ENCODE measurements around the gene LASP1.

LASP1 gene

GRCh38 chr17:38967290-38967738, 97.5 kb downstream of the LASP1 start, which contains the start of gene FBXO47:
FBXO47 (minus strand) TSS chr17:38967403; CDS start chr17:38963025, 4,378 bp downstream.
- H3K4me3 ChIP-seq (ENCODE audit: low read depth, low read length): peak within 1 kb of the TSS; percentile 29
- peak; percentile 45 for DNase-seq (ENCODE audit: low read depth)

GRCh38 chr17:38969281-38969680, 99.4 kb downstream of the LASP1 start:
- no peak overlapping the region for H3K4me3 ChIP-seq (ENCODE audit: low read depth, low read length)
- DNase-seq (ENCODE audit: low read depth): no peak

GRCh38 chr17:38970128-38970527, 100.3 kb downstream of the LASP1 start:
- DNase-seq (ENCODE audit: low read depth): no peak
- H3K4me3 ChIP-seq (ENCODE audit: low read depth, low read length): no peak overlapping the region

- no peak for DNase-seq (ENCODE audit: low read depth)
- H3K4me3 ChIP-seq (ENCODE audit: low read depth, low read length): no peak overlapping the region
Measured at GRCh38 chr17:38970804-38971203, 100.9 kb downstream of the LASP1 start.

Measured in skeletal muscle cell (primary cell).